ENCODE data around the gene ZC3H18. TPM values are rescaled to one million over a fixed set of nuclear protein-coding genes. Genes with fewer than 3 reads are reported as not detected.

The ZC3H18 gene
- total RNA-seq, 1 experiment from 2014 or later: 13.2 TPM

DNA sequence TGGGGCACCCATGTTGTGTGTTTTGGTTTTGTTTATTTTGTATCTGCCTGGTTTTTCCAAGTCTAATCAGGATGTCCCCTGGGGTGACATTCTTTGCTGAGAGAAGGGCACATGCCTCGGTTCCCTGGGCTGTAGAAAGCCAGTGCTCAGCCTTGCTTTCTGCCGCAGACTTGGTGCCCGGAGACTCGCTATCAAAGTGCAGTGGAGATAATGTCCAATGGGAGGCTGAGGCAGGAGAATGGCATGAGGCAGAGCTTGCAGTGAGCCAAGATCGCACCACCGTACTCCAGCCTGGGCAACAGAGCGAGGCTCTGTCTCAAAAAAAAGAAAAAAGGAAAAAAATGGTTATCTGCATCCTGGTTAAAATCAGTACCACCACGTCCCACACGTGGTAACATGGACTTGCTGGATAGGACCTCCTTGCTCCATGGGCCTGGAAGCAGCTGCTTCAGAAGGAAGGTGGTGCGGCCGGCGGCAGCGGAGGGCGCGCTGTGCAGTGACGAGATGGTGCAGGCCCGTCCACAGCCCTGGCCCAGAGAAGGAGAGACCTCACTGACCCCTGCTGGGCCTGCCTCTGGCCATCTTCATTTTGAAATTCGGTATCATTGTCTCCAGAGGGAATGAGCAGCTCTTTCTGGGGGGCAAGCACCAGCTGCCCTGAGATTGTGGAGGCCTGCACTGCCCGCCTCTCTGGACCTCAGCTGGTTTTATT is 48.9 kb downstream of the ZC3H18 start:
- Histone ChIP-seq H3K27me3 (no peaks in the 10 kb centered on the region), H3K9me3 (no peaks in the 10 kb centered on the region), H3K36me3 (no peaks in the 10 kb centered on the region), H3K4me3 (no peak overlapping the region)
- DNase-seq: no peak

DNA sequence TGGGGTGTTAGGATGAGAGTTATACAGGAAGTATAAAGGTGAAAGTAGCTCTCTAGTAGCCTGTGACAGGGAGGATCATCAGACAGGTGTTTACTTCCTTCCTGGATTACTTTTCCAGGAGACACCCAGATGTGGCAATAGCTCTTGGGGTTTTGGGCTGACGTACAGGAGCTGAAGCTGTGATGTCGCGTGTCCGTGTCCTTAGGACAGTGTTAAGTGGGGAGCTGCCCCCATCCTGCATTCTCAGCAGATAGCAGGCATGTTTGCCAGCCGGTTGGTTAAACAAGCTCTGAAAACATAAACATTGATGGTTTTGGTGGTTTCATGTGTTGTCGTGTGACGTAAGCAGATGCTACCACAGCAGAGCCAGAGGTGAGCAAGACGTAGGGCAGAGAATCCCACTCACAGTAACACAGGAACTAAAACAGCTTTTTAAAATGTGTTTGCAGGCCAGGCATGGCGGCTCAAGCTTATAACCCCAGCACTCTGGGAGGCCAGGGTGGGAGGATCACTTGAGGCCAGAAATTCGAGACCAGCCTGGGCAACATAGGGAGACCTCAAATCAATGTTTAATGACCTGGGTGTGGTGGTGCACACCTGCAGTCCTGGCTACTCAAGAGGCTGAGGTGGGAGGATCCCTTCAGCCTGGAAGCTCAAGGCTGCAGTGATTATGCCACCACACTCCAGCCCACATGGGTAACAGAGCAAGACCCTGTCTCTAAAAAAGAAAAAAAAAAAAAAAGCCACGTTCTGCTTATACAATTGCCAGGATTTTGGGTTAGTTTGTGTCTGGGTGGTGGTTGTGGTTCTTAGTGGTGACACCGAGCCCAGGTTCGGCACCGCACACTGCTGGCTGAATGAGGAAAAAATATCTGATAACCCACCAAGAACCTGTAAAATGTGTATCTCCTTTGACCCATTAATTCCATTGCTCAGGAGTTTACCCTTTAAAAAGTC is 49.9 kb downstream of the ZC3H18 start:
- Histone ChIP-seq H3K27me3 (no peaks in the 10 kb centered on the region), H3K9me3 (no peaks in the 10 kb centered on the region), H3K4me3 (no peak overlapping the region), H3K36me3 (no peaks in the 10 kb centered on the region)
- DNase-seq: no peak

DNA sequence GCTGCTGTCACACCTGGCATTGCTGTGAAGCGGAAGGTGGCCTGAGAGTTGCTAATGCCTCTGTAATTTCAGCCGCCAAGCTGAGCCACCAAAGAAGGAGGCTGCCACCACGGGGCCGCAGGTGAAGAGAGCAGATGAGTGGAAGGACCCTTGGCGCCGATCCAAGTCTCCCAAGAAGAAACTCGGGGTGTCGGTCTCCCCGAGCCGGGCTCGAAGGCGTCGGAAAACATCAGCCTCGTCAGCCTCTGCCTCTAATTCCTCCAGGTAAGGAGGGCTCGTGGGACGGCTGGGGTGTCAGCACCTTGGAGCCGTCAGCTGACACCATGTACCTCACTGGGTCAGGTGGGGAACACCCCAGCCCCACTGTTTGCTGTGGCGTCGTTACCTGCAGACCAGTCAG is 51.9 kb downstream of the ZC3H18 start:
- no peak for DNase-seq
- Histone ChIP-seq H3K36me3 (no peaks in the 10 kb centered on the region), H3K27me3 (no peaks in the 10 kb centered on the region), H3K4me3 (no peak overlapping the region), H3K9me3 (no peaks in the 10 kb centered on the region)

DNA sequence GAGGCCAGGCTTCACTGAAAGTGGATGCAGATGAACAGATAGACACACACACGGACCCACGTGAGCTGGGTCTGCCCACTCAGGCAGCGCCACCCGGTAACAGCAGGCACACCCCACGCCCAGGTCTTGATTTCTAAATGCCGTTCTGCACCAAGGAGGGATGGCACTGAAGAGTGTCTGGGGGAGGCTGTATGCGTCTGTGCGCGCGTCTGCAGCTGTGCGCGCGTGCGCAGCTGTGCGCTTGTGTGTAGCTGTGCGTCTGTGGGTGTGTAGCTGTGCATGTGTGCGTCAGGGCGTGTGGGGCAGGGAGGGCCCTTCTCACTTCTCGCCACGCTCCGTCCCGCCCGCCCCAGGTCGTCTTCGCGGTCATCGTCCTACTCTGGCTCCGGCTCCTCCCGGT is 52.7 kb downstream of the ZC3H18 start:
- Histone ChIP-seq H3K36me3 (no peaks in the 10 kb centered on the region), H3K27me3 (no peaks in the 10 kb centered on the region), H3K9me3 (no peaks in the 10 kb centered on the region), H3K4me3 (no peak overlapping the region)
- DNase-seq: no peak

DNA sequence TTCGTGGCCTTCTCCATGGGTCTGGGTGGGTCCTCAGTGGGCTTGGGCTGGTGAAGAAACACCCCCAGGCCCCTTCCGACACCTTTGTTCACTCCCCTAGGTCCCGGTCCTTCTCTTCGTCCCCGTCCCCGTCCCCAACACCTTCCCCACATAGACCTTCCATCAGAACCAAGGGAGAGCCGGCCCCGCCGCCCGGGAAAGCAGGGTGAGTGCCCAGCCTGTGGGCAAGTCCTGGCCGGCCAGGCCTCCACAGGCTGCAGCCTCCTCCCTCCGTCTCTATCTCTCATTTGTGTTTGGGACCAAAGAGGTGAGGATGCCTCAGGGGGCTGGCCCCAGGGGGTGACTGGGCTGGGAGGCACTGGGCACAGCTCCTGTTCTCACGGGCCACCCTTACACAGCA is 53.7 kb downstream of the ZC3H18 start:
- no peaks in the 10 kb centered on the region for H3K36me3 ChIP-seq
- DNase-seq: no peak
- no peaks in the 10 kb centered on the region for H3K9me3 ChIP-seq
- no peak overlapping the region for H3K4me3 ChIP-seq
- H3K27me3 ChIP-seq: no peaks in the 10 kb centered on the region

DNA sequence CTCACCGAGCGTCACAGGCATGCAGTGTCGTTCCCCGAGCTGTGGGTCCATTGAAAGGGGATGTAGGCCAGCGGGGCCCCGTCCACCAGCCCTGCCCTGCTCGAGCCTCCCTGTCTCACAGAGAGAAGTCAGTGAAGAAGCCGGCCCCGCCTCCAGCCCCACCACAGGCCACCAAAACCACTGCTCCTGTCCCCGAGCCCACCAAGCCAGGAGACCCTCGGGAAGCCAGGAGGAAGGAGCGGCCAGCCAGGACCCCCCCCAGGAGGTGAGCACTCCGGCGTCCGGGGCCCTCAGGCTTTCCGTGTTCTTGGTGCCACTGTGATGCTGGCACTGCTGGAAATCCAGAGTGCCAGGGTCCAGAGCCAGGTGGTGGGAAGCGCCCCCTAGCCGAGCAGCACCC is 54.3 kb downstream of the ZC3H18 start:
- no peak for DNase-seq
- Histone ChIP-seq H3K9me3 (no peaks in the 10 kb centered on the region), H3K4me3 (no peak overlapping the region), H3K36me3 (no peaks in the 10 kb centered on the region), H3K27me3 (no peaks in the 10 kb centered on the region)

DNA sequence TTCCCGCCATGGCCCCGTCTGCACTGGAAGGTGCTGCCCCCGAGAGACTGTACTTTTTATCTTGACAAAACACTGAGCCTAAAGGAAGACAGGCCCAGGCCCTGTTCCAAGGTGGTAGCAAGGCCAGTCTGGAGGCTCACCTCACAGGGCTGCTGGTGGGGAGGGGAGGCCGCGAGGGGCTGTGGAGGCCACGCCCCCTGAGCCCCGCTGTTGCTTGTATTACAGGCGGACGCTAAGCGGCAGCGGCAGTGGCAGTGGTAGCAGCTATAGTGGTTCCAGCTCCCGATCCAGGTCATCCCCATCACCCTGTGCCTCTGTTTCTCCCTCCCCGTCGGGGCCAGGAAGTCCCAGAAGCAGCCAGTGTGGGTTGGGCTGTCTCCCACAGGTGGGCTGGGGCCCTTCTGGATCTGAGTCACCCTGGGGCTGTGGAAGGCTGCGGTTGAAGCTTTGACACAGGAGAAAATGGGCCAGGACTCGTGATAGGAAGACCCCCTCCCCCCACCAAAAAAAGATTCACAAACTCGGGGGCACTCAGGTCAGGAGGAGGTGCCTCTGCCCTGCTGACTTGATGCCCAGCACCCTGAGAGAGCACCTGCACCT is 54.9 kb downstream of the ZC3H18 start:
- H3K36me3 ChIP-seq: no peaks in the 10 kb centered on the region
- no peak for DNase-seq
- no peaks in the 10 kb centered on the region for H3K9me3 ChIP-seq
- no peaks in the 10 kb centered on the region for H3K27me3 ChIP-seq
- H3K4me3 ChIP-seq: no peak overlapping the region

DNA sequence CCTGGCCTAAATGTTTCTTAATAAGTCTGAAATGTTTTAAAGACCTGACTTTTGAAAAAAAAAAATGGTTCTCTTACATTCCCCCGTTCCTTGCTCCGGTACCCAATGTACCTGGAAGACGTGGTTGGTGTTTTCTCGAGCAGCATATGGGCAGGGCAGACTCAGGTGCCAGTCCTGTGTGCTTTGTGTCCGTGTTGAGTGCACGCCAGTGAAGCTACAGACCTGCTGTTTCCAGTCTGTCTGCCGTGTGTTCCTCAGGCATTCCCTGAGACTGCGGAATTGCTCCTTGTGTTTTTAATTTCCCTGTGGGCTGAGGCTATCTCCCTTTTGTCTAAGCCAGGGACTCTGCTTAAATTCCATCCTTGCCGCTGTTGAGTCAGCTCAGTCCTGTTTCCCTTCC is 56.4 kb downstream of the ZC3H18 start:
- no peaks in the 10 kb centered on the region for H3K9me3 ChIP-seq
- H3K36me3 ChIP-seq: no peaks in the 10 kb centered on the region
- DNase-seq: no peak
- no peaks in the 10 kb centered on the region for H3K27me3 ChIP-seq
- H3K4me3 ChIP-seq: no peak overlapping the region

DNA sequence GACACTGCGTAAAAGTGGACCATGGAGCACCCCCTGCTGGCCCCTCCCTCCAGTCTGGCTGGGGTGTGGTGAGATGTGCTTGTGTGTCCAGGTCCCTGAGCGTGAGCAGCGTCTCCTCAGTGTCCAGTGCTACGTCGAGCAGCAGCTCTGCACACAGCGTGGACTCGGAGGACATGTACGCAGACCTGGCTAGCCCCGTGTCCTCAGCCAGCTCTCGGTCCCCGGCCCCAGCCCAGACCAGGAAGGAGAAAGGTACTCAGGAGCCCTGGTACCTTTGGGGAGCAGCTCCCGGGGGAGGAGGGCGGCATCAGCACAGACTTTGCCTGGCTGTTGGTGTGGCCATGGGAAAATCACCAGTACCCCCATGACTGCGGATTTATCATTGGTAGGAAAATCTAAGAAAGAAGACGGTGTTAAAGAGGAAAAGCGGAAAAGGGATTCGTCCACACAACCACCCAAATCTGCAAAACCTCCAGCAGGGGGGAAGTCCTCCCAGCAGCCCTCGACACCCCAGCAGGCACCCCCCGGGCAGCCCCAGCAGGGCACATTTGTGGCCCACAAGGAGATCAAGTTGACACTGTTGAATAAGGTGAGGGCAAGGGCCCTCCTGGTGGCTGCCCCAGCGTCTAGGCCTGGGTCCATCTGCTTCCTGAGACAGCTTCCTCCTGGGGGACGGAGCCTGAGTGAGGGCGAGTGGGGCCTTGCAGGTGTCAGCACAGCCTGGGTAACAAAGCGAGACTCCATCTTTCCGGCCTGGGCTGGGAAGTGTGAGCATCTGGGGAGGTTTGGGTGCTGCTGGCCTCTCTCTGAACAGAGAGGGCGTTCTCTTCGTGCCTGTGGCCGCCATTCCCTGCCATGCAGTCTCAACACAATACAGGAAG is 57.6 kb downstream of the ZC3H18 start:
- Histone ChIP-seq H3K9me3 (no peaks in the 10 kb centered on the region), H3K27me3 (no peaks in the 10 kb centered on the region), H3K36me3 (no peaks in the 10 kb centered on the region), H3K4me3 (no peak overlapping the region)
- no peak for DNase-seq

DNA sequence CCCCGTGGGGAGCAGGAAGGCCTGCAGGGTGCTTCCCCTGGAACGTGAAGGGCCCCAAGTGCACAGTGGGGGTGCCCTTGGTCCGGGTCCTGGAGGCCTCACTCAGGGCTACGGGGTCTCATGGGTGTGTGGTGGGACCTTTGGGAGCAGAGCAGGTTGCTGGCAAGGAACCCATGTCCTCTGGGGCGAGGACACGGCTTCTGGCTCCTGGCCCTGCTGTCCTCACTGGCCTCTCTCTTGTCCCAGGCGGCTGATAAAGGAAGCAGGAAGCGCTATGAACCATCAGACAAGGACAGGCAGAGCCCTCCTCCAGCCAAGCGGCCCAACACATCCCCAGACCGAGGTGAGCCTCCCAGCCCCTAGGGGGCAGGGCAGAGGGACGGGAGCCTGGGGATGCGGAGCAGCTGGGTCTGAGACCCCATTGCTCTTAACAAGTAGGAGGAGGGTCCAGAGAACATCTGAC is 58.3 kb downstream of the ZC3H18 start:
- H3K27me3 ChIP-seq: no peaks in the 10 kb centered on the region
- H3K9me3 ChIP-seq: no peaks in the 10 kb centered on the region
- H3K36me3 ChIP-seq: no peaks in the 10 kb centered on the region
- H3K4me3 ChIP-seq: no peak overlapping the region
- DNase-seq: no peak

DNA sequence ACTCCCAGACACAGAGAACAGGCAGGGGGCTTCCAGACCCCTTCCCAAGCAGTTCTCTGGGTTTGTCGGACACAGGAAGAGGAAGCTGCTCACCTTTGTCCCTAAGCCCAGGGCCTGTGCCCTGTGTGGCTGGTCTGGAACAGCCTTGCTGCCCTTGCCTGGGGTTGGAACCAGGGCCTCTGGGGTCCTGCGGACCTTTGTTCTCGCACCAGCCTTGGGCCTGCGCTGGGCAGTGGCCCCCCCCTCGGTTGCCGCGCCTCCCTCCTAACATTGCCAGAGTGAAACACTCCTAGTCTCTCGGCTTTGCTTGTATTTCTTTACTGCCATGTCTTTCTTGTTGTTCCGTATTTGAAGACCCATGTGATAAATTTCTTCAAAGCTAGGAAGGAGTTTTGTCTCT is 59.6 kb downstream of the ZC3H18 start:
- H3K36me3 ChIP-seq: no peaks in the 10 kb centered on the region
- no peak for DNase-seq
- H3K27me3 ChIP-seq: no peaks in the 10 kb centered on the region
- no peak overlapping the region for H3K4me3 ChIP-seq
- H3K9me3 ChIP-seq: no peaks in the 10 kb centered on the region

DNA sequence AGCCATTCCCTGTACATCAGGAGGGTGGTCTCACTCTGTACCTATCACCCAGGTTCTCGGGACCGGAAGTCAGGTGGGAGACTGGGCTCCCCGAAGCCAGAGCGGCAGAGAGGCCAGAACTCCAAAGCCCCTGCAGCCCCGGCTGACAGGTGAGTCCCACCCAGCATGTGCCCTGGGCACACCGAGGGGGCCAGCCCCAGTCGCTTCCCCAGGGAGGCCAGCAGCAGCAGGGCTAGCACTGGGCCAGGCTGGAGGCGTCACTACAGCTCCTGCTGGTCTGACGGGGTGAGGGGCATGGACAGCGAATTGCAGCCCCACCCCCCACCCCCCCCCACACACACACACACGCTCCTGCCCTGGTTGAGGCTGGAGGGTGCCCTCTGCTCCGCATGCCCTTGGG is 60.2 kb downstream of the ZC3H18 start:
- Histone ChIP-seq H3K9me3 (no peaks in the 10 kb centered on the region), H3K4me3 (no peak overlapping the region), H3K36me3 (no peaks in the 10 kb centered on the region), H3K27me3 (no peaks in the 10 kb centered on the region)
- DNase-seq: no peak

DNA sequence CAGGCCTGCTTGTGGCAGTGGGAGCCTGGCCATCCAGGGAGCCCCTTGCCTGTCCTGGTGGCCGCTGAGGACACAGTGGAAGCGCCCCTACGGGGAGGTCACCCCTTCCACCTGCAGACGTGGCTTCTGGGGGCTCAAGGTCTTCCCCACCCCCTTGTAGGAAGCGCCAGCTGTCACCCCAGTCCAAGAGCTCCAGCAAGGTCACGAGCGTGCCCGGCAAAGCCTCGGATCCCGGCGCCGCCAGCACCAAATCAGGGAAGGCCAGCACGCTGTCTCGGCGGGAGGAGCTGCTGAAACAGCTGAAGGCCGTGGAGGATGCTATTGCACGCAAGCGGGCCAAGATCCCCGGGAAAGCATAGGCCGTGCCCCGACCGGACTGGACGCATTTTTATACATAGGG is 60.7 kb downstream of the ZC3H18 start:
- Histone ChIP-seq H3K36me3 (no peaks in the 10 kb centered on the region), H3K9me3 (no peaks in the 10 kb centered on the region), H3K27me3 (no peaks in the 10 kb centered on the region), H3K4me3 (no peak overlapping the region)
- no peak for DNase-seq

DNA sequence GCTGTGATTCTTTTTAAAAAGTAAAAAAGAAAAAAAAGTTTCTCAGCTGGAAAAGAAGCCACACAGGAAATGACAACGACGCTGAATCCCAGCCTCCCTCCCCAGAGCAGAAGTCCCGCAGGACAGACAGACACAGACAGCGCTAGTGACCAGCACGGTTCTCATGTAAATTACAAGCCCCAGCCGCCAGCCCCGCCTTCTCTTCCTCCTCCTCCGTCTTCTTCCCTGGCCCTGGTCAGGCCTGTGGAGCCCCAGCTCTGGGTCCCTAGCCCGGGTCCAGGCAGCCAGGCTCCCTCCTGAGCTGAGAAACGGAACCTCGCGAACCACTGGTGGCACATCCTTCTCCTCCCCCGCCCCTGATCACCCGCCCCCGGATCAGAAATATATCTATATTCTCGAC is 61.2 kb downstream of the ZC3H18 start:
- Histone ChIP-seq H3K36me3 (no peaks in the 10 kb centered on the region), H3K9me3 (no peaks in the 10 kb centered on the region), H3K27me3 (no peaks in the 10 kb centered on the region), H3K4me3 (no peak overlapping the region)
- DNase-seq: no peak

DNA sequence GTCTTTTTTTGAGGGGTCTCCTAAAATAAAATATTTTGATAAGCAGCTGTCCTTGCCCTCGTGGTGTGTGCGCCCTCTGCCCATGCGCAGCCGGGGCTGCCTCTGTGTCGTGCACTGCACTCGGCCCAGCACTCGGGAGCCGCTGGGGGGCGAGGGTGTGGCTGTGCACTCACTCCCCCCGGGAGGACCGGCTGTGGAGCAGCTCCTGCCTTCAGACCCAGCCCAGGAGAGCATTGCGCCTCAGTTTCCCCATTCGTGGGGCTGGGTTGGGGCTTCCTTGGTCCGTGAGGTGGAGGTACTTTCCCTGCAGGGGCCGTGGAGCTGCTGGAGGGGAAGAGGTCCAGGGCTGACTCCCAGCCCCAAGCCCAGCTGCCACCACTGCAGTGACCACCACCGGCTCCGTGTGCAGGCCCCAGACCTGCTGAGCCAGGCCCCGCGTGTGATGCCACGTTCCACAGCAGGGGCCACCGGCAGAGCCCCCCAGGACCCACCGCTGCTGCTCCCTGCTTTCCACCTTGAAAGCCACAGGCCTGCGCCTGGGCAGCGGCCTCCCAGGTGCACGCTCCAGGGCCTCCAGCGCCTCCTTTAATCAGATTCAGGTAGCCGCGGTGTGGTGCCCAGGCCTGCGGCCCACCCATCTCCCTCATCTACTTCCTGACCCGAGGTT is 61.9 kb downstream of the ZC3H18 start:
- Histone ChIP-seq H3K36me3 (no peaks in the 10 kb centered on the region), H3K4me3 (no peak overlapping the region), H3K9me3 (no peaks in the 10 kb centered on the region), H3K27me3 (no peaks in the 10 kb centered on the region)
- DNase-seq: no peak

DNA sequence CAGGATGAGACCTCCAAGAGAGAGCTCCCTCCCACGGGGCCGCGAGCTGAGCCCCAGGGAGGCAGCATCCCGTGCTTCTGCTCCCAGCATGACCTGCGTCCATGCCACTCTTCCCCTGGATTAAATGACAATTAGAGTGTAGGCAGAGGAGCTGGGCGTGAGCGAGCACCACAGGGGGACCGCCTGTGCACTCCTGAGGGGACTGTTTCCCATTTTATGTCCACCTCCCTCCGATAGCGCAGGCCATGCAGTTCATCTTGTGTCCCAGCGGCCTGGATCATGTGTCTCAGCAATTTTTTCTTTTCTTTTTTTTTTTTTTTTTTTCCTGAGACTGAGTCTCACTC is 62.4 kb downstream of the ZC3H18 start:
- no peak for DNase-seq
- H3K27me3 ChIP-seq: no peaks in the 10 kb centered on the region
- no peak overlapping the region for H3K4me3 ChIP-seq
- H3K9me3 ChIP-seq: no peaks in the 10 kb centered on the region
- H3K36me3 ChIP-seq: no peaks in the 10 kb centered on the region

Data from MG63 (cell line).